HepG2 (cell line): Measurements from ENCODE around the gene ONECUT1. TPM values are rescaled to one million over a fixed set of nuclear protein-coding genes. Genes with fewer than 3 reads are reported as not detected.

Experiments used
- ARNT2 ChIP-seq: sonication (generic); formaldehyde crosslinking; IDR thresholded peaks from 2 replicates; pipeline ENCODE4 v1.8.0; 2022; ENCODE audit warnings: mild to moderate bottlenecking, low read depth, missing genetic modification reagents, moderate library complexity
- CHCHD3 ChIP-seq: sonication (generic); formaldehyde crosslinking; IDR thresholded peaks from 2 replicates; pipeline ENCODE4 v1.8.0; 2022; ENCODE audit warnings: mild to moderate bottlenecking, missing genetic modification reagents, moderate library complexity
- FOXA1 ChIP-seq, 2 experiments: fragments of 450-650 bp in 1 of 2; sonication (generic) in 1 of 2; formaldehyde crosslinking in 1 of 2; IDR thresholded peaks; 2 replicates each; pipeline versions ENCODE4 v1.4.0 to v1.6.1; 2016 to 2020; ENCODE audit warnings: missing genetic modification reagents in 1 of 2
- JUNB ChIP-seq: sonication (generic); formaldehyde crosslinking; IDR thresholded peaks from 2 replicates; pipeline ENCODE4 v1.8.0; 2022; ENCODE audit warnings: missing genetic modification reagents, mild to moderate bottlenecking, borderline replicate concordance
- KDM4B ChIP-seq: sonication (generic); formaldehyde crosslinking; IDR thresholded peaks from 2 replicates; pipeline ENCODE4 v1.4.0; 2020; ENCODE audit warnings: missing genetic modification reagents
- KLF13 ChIP-seq: sonication (generic); formaldehyde crosslinking; IDR thresholded peaks from 2 replicates; pipeline ENCODE4 v1.4.0; 2020; ENCODE audit warnings: mild to moderate bottlenecking, missing genetic modification reagents
- MYC ChIP-seq: sonication (generic); formaldehyde crosslinking; IDR thresholded peaks from 2 replicates; pipeline ENCODE4 v1.9.0; 2021; ENCODE audit warnings: missing genetic modification reagents, borderline replicate concordance
- NCOR1 ChIP-seq: fragments of 200-600 bp; sonication (generic); IDR thresholded peaks from 2 replicates; pipeline ENCODE4 v1.7.0; 2017; ENCODE audit warnings: antibody characterized with exemption, low read length, borderline replicate concordance
- NFE2L1 ChIP-seq: sonication (generic); formaldehyde crosslinking; IDR thresholded peaks from 2 replicates; pipeline ENCODE4 v1.4.0; 2020; ENCODE audit warnings: missing genetic modification reagents, mild to moderate bottlenecking, borderline replicate concordance
- PCBP2 ChIP-seq: fragments of 200-400 bp; formaldehyde crosslinking; optimal IDR thresholded peaks from 2 replicates; pipeline ENCODE3; 2018; ENCODE audit warnings: low read length, low read depth; ENCODE audit not compliant: poor library complexity, severe bottlenecking
- POLR2A ChIP-seq, 2 experiments: IDR thresholded peaks; 2 replicates each; pipeline ENCODE4 v1.6.1; 2011; ENCODE audit warnings: low read depth in 2 of 2, low read length in 2 of 2, mild to moderate bottlenecking in 1 of 2, moderate library complexity in 1 of 2; ENCODE audit not compliant: insufficient read depth in 1 of 2
- RBFOX2 ChIP-seq: fragments of 200-400 bp; formaldehyde crosslinking; IDR thresholded peaks from 2 replicates; pipeline ENCODE4 v1.6.1; 2017; ENCODE audit warnings: low read depth, mild to moderate bottlenecking, low read length
- SIN3B ChIP-seq: fragments of 150-350 bp; IDR thresholded peaks from 2 replicates; pipeline ENCODE4 v1.6.1; 2014; ENCODE audit warnings: low read length
- SNAPC5 ChIP-seq: sonication (generic); formaldehyde crosslinking; IDR thresholded peaks from 2 replicates; pipeline ENCODE4 v1.8.1; 2023; ENCODE audit warnings: mild to moderate bottlenecking, missing genetic modification reagents, borderline replicate concordance
- SP4 ChIP-seq: sonication (generic); formaldehyde crosslinking; IDR thresholded peaks from 2 replicates; pipeline ENCODE4 v1.8.1; 2023; ENCODE audit warnings: mild to moderate bottlenecking, missing genetic modification reagents
- ZNF205 ChIP-seq: IDR thresholded peaks from 2 replicates; pipeline ENCODE4 v1.6.1; 2018; ENCODE audit warnings: missing biosample characterization, missing genetic modification reagents
- ZNF251 ChIP-seq: sonication (generic); formaldehyde crosslinking; IDR thresholded peaks from 2 replicates; pipeline ENCODE4 v1.9.0; 2021; ENCODE audit warnings: mild to moderate bottlenecking, missing genetic modification reagents
- ZNF34 ChIP-seq: sonication (generic); formaldehyde crosslinking; IDR thresholded peaks from 2 replicates; pipeline ENCODE4 v1.4.0; 2020; ENCODE audit warnings: mild to moderate bottlenecking, missing genetic modification reagents, borderline replicate concordance
- ZNF562 ChIP-seq: sonication (generic); formaldehyde crosslinking; IDR thresholded peaks from 2 replicates; pipeline ENCODE4 v1.8.0; 2022; ENCODE audit warnings: missing genetic modification reagents, borderline replicate concordance
- ZNF615 ChIP-seq: sonication (generic); formaldehyde crosslinking; IDR thresholded peaks from 2 replicates; pipeline ENCODE4 v1.5.0; 2020; ENCODE audit warnings: mild to moderate bottlenecking, missing genetic modification reagents, borderline replicate concordance
- ZNF629 ChIP-seq: sonication (generic); formaldehyde crosslinking; conservative IDR thresholded peaks from 2 replicates; pipeline ENCODE4 v1.5.0; 2020; ENCODE audit warnings: missing genetic modification reagents
- ZSCAN30 ChIP-seq: sonication (generic); formaldehyde crosslinking; IDR thresholded peaks from 2 replicates; pipeline ENCODE4 v1.5.0; 2020; ENCODE audit warnings: mild to moderate bottlenecking, missing genetic modification reagents
- polyA plus RNA-seq, 8 experiments: library from polyadenylated mRNA; depleted of rRNA in 3 of 8; stranded (reverse) in 7 of 8; unstranded in 1 of 8; fragments of >200 nt; fragmentation: Illumina TruSeq in 4 of 8; extraction: Trizol in 4 of 8; gene quantifications; 2 replicates each; pipeline versions ENCODE4 v1.2.1 to v1.2.3, GENCODE V29; 2011 to 2016; ENCODE audit warnings: low read depth in 4 of 8, missing spikeins in 1 of 8, mixed read lengths in 1 of 8; ENCODE audit not compliant: insufficient read depth in 1 of 8
- total RNA-seq, 5 experiments: library from RNA; depleted of rRNA; stranded (reverse); fragments of >200 nt; fragmentation: Illumina TruSeq; extraction: Trizol; gene quantifications; 2 replicates each; pipeline ENCODE4 v1.2.3, GENCODE V29; 2016; ENCODE audit warnings: low read depth in 1 of 5
- TF ChIP-seq, protein P1 (sequence below): sonication (generic); formaldehyde crosslinking; IDR thresholded peaks from 2 replicates; pipeline ENCODE4 v1.8.1; 2023; ENCODE audit warnings: mild to moderate bottlenecking, moderate library complexity, missing genetic modification reagents
- TF ChIP-seq, protein P2 (sequence below): sonication (generic); formaldehyde crosslinking; IDR thresholded peaks from 2 replicates; pipeline ENCODE4 v1.5.0; 2020; ENCODE audit warnings: mild to moderate bottlenecking, missing genetic modification reagents, moderate library complexity
- TF ChIP-seq, protein P3 (sequence below): sonication (generic); formaldehyde crosslinking; IDR thresholded peaks from 2 replicates; pipeline ENCODE4 v1.4.0; 2020; ENCODE audit warnings: mild to moderate bottlenecking, missing genetic modification reagents

ONECUT1 gene
- total and polyA plus RNA-seq, 2 of the 13 experiments (the other 11 are each of a cell fraction or from before 2014, with no cell fraction given) = 3.5 to 9.1 TPM

GRCh38 chr15:52789601-52790168, 451 bp downstream of the ONECUT1 start (continued):
- TF ChIP-seq PCBP2 = no peak
- TF ChIP-seq ZNF251 (CRISPR knock-in tag) = no peak
- peak; percentile 60; the same call in 1 of the 2 replicates for TF ChIP-seq ARNT2 (CRISPR knock-in tag)
- no peak for TF ChIP-seq JUNB (CRISPR knock-in tag)
- no peak for TF ChIP-seq SIN3B
- no peak for TF ChIP-seq SP4 (CRISPR knock-in tag)
- TF ChIP-seq ZNF34 (CRISPR knock-in tag) = no peak
- TF ChIP-seq ZNF615 (CRISPR knock-in tag) = no peak
- no peak for TF ChIP-seq ZNF562 (CRISPR knock-in tag)
- no peak for TF ChIP-seq ZNF205 (CRISPR knock-in tag)
- TF ChIP-seq FOXA1 (IDR thresholded peaks at IDR 0.05) = no peak
- no peak for TF ChIP-seq FOXA1 (CRISPR knock-in tag; IDR thresholded peaks at IDR 0.05)
- TF ChIP-seq RBFOX2 = peak; percentile 54
- TF ChIP-seq, protein P1, sequence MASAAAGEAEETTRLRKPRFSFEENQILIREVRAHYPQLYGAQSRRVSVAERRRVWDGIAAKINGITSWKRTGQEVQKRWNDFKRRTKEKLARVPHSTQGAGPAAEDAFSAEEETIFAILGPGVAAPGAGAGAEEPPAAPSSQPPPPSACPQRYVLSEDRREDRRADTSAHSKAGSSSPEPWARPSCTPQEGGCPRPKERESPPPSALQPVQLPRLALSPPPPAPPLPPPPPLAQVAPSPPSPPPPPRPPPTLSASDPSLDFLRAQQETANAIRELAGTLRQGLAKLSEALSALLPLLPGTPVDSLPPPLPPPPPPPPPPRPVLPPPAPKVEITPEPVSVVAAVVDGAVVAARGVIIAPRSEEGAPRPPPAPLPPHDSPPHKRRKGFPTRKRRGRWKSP (CRISPR knock-in tag) = no peak
- no peak for TF ChIP-seq SNAPC5 (CRISPR knock-in tag)
- TF ChIP-seq CHCHD3 (CRISPR knock-in tag) = 0 out of 2 replicates have a peak, but pooled peaks have one; percentile 55
- TF ChIP-seq MYC (CRISPR knock-in tag) = peak; percentile 41; the same call in 1 of the 2 replicates
- TF ChIP-seq ZSCAN30 = no peak
- TF ChIP-seq POLR2A (IDR thresholded peaks at IDR 0.05; ENCODE audit: insufficient read depth in 1 of 2, low read depth in 2 of 2, low read length in 2 of 2) = 0 out of 4 replicates have a peak, but pooled peaks of 1 of the 2 experiments have one; percentile 21
- no peak for TF ChIP-seq NCOR1
- TF ChIP-seq KLF13 = no peak
- no peak for TF ChIP-seq KDM4B (CRISPR knock-in tag)
- no peak for TF ChIP-seq NFE2L1 (CRISPR knock-in tag)
- TF ChIP-seq, protein P2, sequence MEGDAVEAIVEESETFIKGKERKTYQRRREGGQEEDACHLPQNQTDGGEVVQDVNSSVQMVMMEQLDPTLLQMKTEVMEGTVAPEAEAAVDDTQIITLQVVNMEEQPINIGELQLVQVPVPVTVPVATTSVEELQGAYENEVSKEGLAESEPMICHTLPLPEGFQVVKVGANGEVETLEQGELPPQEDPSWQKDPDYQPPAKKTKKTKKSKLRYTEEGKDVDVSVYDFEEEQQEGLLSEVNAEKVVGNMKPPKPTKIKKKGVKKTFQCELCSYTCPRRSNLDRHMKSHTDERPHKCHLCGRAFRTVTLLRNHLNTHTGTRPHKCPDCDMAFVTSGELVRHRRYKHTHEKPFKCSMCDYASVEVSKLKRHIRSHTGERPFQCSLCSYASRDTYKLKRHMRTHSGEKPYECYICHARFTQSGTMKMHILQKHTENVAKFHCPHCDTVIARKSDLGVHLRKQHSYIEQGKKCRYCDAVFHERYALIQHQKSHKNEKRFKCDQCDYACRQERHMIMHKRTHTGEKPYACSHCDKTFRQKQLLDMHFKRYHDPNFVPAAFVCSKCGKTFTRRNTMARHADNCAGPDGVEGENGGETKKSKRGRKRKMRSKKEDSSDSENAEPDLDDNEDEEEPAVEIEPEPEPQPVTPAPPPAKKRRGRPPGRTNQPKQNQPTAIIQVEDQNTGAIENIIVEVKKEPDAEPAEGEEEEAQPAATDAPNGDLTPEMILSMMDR = 0 out of 2 replicates have a peak, but pooled peaks have one; percentile 14
- TF ChIP-seq ZNF629 (CRISPR knock-in tag) = no peak
- TF ChIP-seq, protein P3, sequence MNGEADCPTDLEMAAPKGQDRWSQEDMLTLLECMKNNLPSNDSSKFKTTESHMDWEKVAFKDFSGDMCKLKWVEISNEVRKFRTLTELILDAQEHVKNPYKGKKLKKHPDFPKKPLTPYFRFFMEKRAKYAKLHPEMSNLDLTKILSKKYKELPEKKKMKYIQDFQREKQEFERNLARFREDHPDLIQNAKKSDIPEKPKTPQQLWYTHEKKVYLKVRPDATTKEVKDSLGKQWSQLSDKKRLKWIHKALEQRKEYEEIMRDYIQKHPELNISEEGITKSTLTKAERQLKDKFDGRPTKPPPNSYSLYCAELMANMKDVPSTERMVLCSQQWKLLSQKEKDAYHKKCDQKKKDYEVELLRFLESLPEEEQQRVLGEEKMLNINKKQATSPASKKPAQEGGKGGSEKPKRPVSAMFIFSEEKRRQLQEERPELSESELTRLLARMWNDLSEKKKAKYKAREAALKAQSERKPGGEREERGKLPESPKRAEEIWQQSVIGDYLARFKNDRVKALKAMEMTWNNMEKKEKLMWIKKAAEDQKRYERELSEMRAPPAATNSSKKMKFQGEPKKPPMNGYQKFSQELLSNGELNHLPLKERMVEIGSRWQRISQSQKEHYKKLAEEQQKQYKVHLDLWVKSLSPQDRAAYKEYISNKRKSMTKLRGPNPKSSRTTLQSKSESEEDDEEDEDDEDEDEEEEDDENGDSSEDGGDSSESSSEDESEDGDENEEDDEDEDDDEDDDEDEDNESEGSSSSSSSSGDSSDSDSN = peak; percentile 39; the same call in 1 of the 2 replicates
